Astrocyte of the spinal cord (primary cell): ENCODE data around the gene SRP68.

Source experiments
- DNase-seq: peaks from one replicate; pipeline ENCODE4 v3.0.0; 2011; ENCODE audit warnings: low read depth, low spot score
- H3K4me3 ChIP-seq: 2 replicates; pipeline ENCODE4 v1.5.1; 2011; ENCODE audit warnings: low read depth, mild to moderate bottlenecking, low read length, moderate library complexity
- in situ Hi-C: cut with HindIII; loops from 2 replicates; pipeline ENCODE4 v1.10.0; 2017; ENCODE audit warnings: low sequenced_read_pairs
- TF ChIP-seq, protein P1 (sequence below): IDR thresholded peaks from 2 replicates; pipeline ENCODE4 v1.5.1; 2012; ENCODE audit warnings: low read depth, mild to moderate bottlenecking, low read length, inconsistent platforms

Gene SRP68

DNA sequence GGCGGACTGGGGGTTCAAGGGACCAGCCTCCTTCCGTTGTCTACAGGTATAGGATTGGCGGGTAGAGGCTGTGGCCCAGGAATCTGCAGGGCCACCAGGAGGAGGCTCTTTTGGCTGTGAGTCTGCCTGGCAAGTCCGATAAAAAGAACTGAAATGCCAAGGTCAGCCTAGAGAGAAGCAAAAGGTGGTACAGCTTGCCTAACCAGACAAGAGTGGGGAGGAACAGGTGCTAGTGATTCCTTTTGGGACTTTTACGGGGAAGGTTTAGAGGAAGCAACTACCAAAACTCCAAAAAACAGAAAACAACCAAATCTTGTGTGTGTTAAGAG, 39.6 kb downstream of the SRP68 start:
- in situ Hi-C loops, result no loop called here

DNA sequence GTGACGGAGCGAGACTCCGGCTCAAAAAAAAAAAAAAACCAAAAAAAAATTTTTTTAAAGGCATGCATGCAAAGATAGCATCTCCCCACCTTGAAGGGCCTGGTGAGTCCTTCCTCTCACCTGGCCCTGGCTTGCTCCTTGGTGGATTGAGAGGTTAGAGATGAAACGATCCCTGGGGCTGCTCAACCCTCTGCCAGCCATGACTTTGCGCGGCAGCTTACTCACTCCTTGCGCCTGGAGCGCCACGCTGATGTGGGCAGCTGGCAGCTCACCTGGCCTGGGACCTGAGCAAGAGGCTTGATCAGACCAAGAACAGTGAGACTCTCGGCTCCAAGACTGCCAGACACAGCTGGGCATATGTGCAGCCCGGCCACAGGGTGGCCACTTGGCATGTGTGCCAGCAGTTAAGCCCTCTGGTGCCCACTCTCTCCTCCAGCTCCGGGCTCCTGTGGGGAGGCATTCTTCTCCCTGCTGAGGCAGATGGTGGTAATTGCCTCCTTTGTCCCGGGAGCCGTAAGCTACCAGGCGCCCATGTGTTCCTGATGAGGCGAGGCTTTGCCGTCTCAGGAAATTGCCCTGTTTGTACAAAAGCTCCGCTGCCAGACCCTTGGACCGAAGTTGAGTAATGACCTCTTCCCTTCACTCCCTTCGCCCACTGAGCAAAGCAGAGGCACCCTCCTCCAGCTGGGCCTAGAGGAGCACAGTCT, 40.1 kb downstream of the SRP68 start:
- in situ Hi-C loops, result no loop called here
- TF ChIP-seq, protein P1, sequence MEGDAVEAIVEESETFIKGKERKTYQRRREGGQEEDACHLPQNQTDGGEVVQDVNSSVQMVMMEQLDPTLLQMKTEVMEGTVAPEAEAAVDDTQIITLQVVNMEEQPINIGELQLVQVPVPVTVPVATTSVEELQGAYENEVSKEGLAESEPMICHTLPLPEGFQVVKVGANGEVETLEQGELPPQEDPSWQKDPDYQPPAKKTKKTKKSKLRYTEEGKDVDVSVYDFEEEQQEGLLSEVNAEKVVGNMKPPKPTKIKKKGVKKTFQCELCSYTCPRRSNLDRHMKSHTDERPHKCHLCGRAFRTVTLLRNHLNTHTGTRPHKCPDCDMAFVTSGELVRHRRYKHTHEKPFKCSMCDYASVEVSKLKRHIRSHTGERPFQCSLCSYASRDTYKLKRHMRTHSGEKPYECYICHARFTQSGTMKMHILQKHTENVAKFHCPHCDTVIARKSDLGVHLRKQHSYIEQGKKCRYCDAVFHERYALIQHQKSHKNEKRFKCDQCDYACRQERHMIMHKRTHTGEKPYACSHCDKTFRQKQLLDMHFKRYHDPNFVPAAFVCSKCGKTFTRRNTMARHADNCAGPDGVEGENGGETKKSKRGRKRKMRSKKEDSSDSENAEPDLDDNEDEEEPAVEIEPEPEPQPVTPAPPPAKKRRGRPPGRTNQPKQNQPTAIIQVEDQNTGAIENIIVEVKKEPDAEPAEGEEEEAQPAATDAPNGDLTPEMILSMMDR, result peak; percentile 11

More for the DNA sequence above, 39.6 kb downstream of the SRP68 start:
- TF ChIP-seq, protein P1, result no peak
- no peak overlapping the region for H3K4me3 ChIP-seq
- no peak for DNase-seq

DNA sequence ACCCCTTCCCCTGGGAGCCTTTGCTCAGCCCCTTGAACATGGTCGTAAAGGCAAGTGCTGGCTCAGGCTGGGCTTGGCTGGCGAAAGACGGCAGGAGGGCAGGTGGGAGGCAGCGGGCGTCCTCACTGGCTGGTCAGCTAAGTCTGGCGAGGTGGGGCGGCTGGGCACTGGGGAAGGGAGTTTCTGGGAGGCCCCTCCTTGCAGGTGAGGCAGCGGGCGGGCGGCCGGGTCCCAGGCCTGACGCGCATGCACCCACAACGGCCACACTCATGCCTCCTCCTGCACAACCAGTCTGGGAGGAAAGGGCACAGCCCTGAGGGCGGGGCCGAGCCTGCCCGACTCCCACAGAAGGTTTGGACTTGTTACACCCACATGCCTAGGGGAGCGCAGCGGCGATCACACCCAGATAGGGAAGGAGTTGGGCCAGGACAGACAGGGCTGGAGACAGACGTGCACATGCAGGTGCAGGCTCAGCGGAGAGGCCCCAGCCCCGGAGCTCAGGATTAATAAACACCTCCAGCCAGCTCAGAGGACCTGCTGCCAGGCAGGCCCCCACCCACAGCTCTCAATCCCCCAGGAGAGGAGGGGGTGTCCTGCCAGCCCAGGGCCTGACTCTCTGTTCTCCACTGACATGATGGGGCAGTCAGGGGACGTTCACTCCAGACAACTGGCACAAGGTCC, 45.0 kb downstream of the SRP68 start, which contains the start of gene EVPL:
Gene EVPL (minus strand): TSS at position 148 of the 681 bp plus-strand sequence. CDS start 108 bp downstream, at position 40.
- DNase-seq, result no peak
- no peak within 1 kb of the TSS for H3K4me3 ChIP-seq
- in situ Hi-C loops, result no loop called here
- TF ChIP-seq, protein P1, result no peak

More for the DNA sequence above, 40.1 kb downstream of the SRP68 start:
- no peak for DNase-seq
- H3K4me3 ChIP-seq, result no peak overlapping the region

DNA sequence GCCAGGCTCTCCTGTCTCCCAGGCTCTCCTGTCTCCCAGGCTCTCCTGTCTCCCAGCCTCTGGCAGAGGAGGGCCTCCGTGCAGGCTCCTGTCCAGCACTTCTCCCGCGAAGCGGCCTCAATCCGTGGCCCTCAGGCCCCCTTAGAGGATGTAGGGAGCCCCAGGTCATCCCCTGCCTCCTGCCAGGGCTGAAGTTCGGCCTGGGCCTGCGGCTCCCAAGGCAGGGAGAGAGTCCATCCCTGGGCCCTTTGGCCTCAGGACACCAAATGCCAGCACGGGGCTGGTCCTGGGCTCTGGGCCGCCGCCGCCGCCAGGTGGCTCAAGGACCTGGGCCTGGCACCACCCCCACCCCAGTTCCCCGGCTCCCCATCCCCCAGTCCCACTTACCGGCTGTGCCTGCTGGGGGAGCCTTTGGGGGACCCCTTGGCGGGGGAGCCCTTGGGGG, 45.6 kb downstream of the SRP68 start:
- DNase-seq, result no peak
- H3K4me3 ChIP-seq, result no peak overlapping the region
- TF ChIP-seq, protein P1, result no peak
- in situ Hi-C loops, result no loop called here

DNA sequence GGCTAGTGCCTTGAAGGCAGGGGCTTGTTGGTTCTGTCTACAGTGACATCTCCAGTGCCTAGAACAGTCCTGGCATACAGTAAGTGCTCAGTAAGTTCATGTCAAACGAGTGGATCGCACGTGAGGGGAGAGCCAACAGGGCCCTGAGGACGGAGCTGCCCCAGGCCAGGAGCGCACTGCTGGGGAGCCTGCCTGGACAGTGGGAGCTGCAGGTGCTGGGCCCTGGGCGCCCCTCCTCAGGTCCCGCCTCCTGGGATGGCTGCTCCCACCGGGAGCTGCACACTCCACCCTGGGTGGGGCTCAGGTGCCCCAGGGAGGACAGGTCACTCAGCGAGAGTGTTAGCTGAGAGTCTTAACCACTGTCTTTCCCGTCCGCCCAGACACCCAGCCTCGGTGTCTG, 47.0 kb downstream of the SRP68 start:
- in situ Hi-C loops, result no loop called here
- no peak for DNase-seq
- TF ChIP-seq, protein P1, result no peak
- H3K4me3 ChIP-seq, result no peak overlapping the region

DNA sequence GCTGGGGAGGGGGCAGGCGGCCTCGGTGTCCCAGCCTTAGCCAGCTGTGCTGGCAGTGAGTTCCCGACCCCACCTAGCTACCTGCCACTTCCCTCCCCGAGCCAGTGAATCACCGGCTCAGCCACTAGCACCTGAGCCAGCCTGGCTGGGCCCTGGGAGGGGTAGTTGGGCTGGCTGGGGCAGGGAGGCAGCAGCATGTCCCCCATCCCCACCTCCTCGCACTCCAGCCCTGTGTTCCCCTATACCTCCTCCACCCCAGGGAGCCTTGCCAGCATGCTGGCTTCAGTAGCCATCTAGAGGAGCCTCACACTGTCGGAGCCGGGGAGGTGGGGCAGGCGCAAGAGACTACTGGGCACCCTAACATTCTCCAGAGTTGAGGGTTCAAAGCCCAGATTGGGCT, 48.0 kb downstream of the SRP68 start:
- TF ChIP-seq, protein P1, result no peak
- in situ Hi-C loops, result no loop called here
- H3K4me3 ChIP-seq, result no peak overlapping the region

More for the DNA sequence above, 48.0 kb downstream of the SRP68 start:
- DNase-seq, result no peak
